HG02798 (cell line): ENCODE results near the gene MARCHF9.
A peak's percentile ranks its signal among the peaks of the same experiment; 100 is the strongest.

Source experiments
- ATAC-seq: cut with Tn5 transposase; IDR thresholded peaks from one replicate; pipeline ENCODE4 v1.9.1; 2021; ENCODE audit warnings: mild to moderate bottlenecking; ENCODE audit not compliant: unreplicated experiment, poor library complexity

The MARCHF9 gene

DNA sequence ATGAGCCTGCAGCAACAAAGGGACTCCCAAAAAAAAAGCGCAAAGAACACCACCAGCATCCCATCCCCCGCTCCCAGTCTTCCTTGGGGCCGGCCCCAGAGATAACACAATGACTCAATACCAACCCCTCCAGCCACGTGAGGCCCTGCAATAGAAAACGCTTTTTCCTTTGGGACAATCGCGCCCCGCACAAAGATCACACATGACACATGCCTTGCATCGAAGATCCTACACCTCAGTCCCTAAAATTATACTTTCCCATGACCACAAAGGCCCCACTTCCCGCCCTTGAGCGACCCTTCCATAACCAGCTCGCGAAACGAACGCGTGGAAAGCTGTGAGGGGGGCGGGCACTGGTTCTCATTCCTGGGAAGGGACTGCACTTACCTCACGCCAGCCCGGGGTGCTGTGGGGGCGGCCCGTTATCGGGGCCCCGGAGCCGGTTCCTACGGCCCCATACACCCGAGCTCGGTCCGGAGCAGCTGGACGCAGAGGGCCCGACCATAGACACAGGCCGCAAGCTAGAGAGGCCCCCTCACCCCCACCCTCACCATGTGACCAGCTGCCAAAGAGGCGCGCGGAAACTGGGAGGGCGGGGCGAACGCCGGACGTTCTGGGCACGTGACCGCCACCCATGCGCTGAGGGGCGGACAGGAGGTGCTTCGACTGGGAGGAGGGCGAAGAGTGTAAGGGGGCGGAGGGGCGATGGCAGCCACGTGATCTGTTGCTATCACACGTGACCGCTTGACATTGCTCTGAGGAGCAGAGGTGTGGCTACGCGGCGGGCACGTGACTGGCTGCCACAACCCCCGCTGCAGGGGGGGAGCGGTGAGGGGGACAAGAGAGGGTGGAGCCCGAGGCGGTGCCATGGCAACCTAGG is 2.9 kb upstream of the MARCHF9 start, which contains the start of gene CDK4:
Gene CDK4, minus strand, starts transcription at position 523 of the 880 bp plus-strand sequence. CDS start 593 bp downstream, outside the sequence.
- peak; percentile 76 for ATAC-seq

DNA sequence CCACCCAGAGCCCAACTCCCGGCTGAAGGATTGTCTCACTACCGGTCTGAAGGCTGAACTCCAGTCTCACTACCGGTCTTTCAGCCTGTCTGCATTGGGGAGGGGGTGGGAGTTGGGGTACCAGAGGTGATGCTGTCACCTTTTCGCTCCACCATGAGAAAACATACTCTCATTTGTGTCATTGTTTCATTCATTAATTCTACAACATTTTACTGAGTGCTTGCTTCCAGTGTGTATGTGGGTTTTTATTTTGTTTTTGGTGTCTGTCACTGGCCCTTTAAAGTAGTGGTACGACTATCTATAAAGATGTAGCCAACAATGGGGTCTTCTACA is 2.3 kb upstream of the MARCHF9 start:
- no peak for ATAC-seq

DNA sequence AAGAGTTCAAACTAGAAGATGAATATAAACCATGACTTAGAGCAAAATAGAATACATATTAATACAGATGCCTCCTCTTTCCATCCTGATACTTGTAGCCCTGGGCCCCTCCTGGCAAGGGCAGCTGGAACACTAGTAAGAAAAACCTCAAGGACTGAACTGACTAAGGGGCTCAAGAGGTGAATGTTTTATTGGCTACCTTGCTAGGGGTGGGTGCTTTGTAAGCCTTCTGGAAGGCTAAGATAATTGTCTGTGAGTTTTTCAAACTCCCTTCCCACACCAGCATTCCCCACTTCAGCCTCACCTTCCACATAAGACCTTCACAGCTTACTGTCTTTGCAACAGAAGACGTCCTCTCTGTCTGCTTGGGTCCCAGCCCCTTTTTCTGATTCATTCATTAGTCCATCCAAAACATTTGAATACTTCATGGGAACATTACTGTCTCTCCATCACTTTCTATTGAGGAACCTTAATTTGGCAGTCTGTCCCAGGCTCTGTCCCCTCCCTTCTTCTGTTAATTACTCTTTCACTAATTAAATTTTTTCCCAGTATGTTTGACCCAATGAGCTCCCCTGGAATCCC is 1.1 kb upstream of the MARCHF9 start:
- no peak for ATAC-seq

DNA sequence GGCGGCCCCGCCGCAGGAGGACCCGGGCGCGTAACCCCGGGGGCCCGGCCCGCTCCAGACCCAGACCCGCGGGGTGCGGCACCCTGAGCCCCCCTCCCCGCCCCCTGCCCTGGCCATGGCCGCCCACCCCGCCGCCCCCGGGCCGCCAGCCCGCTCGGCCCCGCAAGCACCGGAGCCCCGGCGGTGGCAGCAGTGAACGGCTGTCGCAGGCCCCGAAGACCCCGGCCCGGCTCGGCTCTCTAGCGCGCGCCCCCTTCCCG is 221 bp downstream of the MARCHF9 start:
- ATAC-seq, result no peak

DNA sequence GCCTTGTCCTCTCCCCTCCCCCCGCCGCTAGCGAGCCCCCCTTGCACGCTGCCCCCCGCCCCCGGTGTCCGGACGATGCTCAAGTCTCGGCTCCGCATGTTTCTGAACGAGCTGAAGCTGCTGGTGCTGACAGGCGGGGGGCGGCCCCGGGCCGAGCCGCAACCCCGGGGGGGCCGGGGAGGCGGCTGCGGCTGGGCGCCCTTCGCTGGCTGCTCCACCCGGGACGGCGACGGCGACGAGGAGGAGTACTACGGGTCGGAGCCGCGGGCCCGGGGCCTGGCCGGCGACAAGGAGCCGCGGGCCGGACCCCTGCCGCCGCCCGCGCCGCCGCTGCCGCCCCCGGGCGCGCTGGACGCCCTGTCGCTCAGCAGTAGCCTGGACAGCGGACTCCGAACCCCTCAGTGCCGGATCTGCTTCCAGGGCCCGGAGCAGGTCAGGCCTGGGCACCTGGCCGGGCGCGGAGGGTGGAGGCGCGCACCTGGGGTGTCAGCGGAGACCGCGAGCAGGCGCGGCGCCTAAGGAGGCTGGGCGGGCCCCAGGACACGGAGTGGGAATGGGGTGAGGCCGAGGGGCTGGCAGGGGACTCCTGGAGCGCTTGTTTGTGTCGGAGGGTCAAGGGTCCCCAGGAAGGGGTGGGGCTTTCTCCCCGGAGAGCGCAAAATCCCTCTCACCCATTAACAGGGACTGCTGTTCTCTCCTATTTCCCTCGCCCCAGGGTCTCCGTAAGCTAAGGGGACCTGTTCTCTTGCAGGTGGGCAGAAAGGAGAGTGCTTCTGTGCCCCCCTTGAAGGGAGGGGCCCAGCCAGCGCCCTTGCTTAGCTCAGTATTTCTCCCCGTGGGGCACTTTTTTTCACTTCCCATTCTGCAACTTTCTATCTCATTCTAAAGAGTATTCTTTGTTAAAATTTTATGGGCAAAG is 810 bp downstream of the MARCHF9 start:
- ATAC-seq, result no peak

DNA sequence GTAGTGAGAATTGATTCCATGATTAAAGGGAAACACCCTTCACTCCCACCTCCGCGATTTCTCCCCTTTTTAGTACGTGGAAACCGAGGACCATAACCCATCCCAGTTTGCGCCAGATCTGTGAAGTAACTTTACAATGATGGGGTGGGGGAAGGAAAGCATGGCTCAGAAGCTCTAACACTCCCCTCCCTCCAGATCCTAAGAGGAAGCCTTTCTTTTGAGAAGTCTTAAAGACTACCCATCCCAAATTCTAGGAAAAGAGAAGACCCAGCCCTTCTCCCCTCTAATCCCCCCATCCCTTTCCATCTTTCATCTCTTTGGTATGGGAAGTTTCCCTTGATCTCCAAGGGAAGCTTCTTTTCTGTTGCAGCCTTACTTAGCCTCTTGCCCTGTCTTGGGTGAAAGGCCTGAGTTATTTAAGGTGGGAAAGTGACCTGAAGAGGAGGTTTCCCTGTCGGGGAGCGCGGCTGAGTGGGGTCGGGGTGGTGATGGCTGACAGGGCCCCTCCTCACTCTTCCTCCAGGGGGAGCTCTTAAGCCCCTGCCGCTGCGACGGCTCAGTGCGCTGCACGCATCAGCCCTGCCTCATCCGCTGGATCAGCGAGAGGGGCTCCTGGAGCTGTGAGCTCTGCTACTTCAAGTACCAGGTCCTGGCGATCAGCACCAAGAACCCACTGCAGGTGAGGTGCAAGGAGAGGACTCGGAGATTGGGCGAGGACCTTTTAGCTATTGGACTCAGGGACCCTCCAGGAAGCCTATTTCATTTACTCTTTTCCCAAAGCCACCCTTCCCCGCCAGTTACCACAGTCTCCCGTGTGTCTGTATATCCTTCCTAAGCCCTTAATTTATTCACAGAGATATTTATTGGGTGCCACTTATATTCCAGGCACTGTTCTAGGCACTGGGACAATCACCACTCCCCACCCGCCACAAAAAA is 1.8 kb downstream of the MARCHF9 start:
- peak; percentile 19 for ATAC-seq

DNA sequence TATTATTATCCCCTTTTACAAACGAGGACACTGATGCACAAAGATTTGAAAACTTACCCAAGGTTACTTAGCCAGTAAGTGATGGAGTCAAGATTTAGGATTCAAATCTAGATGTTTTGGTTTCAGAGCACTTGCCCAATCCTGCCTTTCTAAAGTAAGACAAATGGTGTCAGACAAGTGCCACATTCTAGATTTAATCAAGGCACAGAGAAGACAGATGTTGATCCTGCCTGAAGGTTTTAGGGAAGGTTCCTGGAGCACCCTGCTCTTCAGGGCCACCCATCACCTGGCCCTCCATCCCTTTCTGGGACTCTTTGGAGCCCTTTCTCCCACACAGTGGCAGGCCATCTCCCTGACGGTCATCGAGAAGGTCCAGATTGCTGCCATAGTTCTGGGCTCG is 2.9 kb downstream of the MARCHF9 start:
- no peak for ATAC-seq

DNA sequence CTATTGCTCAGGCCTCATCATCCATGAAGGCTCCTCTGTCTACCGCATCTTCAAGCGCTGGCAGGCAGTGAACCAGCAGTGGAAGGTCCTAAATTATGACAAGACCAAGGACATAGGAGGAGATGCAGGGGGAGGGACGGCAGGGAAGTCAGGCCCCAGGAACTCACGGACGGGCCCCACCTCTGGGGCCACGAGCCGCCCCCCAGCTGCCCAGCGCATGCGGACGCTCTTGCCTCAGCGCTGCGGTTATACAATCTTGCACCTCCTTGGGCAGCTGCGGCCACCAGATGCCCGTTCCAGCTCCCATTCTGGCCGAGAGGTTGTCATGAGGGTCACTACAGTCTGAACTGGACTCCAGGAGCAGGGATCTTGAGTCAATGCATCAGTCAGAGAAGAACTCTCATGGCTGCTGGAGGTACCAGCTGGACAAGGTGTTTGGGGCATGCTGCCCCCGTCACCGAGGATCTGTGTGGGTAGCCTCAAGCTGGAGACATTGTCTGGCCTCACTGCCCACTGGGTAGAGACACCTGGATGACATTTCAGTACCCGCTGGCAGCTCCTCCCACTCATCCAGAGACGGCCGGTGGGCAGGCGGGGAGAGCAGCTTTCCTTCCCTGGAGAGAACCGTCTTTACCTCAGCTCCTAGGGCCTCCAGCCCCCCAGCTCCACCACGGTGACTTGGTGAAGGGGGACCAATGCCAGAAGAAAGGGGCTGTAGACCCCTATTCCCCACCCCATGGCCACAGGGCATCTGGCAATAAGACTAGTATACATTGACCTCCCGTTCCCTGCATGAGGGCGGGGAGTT is 3.9 kb downstream of the MARCHF9 start:
- no peak for ATAC-seq

DNA sequence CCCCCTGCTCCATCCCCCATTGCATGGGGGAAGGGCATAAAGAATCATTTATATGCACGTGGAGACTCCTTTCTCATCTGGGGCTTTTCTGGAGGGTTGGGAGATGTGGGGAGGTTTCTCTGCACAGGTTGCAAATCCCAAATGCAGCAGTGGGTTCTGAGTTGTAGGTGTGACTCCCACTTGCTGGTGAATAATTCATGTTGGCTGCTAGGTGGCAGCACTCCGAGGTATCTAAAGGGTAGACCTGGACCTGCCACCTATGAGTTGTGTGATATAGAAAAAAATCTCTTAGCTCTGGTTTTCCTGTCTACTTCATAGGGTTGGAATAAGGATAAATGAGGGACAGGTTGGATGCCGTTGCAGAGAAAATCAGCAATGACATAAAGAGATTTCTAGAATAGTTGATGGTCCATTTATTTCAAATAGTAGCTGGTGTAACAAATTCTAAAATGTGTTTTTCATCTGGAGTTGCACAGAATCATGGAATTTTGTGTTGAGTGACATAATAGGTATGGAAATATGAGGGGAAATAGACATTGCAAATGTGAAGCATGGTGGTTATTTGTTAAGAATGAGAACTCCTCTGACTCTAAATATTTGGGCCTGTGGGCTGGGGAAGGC is 4.6 kb downstream of the MARCHF9 start:
- ATAC-seq, result no peak

DNA sequence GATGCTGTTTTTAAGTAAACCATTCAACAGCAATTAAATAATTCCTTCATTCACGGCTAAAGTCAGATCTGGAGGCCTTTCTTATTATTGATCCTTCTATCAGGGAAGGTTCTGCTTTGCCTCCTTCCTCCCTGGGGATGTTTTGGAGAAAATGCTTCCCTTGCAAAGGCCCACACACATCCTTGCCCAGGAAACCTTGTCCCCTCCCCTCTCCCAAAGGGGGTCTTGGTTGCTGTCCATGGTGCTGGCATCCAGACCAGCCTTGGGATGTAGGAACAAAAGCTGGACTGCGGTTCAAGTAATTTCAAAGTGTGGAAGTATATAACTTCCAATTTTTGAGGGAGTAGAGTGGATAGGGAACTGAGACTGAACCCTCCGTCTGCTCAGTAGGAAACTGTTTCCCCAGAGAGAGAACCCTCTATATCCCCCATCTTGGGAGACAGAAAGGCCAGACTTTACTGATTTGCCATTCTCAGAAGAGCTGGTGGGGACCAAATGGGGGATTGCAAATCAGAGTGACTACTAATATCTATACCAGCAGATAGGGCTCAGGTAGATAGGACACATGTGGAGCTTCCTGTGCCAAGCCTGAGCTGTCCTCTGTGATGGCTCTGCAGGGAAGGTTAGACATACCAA is 5.6 kb downstream of the MARCHF9 start:
- ATAC-seq, result no peak

DNA sequence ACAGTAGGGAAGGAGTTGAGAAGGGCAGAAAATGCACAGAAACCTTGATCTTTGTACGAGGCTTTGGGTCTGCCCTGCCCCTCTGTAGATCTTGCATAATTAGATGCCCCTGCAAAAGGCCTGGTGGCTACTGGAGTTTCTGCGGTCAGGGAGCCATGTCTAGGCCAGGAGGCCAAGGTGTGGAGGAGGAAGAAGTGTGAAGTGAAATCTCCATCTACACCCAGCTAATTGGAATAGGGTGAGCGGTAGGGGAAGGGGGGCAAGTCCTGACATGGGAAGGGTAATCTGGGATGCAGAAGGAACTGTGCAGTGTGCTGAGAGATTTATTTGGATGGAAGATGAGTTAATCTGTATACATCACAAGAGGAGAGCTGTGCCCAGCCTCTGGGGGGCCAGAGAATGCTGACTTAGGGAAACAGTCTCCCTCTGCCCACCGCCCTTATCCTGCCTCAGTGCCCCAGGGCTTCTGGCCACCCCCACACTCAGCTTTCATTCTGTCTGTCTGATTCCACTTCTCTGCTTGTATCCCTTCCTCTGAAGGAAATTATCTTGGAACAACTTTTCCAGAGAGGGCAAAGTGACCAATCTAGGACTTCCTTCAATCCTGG is 6.6 kb downstream of the MARCHF9 start:
- ATAC-seq, result no peak

DNA sequence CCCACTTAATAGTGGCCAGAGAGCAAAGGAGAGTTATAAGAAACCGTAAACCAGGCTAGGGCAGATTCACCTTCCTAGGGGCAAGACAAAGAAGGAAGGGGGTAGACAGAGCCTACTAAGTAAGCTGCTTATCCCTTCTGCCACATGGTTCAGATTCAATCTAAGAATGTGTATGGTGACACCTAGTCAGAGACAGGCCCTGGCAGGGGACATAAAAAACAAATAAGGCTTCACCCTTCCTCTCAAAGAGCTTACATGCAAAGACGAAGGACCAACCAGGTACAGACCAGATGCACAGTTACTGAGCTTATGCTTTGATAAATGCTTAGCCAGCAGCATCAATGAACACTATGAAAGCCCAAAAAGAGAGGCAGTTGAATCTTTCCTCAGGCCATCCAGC is 7.6 kb downstream of the MARCHF9 start:
- ATAC-seq, result no peak

DNA sequence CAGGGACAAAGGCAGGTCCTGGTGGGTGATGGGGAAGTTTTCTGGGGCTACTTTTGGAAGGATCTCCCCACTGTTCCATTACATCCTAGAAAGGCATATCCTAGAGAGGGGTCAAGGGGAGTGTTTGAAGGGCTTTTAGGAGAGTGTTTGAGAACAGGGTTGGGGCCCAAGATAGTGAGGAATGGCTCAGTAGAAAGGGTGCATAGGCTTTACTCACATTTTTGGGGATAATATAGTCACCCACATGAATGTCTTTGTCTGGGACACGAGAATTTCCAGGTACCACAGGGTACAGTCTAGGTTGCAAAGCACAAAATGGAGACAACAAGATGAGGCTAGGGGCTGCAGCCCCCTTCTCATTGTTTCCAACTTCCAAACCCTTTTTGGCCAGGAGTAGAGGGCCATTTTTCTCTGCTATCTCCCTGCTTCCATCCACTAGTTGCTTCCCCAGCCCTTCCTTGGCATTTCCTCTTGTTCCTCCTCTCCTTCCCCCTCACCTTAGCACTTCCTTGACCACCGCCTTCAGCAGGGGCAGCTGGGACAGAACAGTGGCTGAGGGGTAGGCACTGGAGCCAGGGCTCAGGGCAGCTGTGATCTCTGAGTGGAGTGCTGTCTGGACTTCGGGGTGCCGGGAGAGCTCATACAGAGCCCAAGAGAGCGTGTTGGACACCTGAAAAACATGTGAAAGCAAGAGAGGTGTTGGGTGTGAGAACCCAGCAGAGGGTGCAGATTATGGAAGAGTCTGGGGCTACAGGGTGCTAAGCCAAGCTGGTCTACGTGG is 9.2 kb downstream of the MARCHF9 start:
- no peak for ATAC-seq

DNA sequence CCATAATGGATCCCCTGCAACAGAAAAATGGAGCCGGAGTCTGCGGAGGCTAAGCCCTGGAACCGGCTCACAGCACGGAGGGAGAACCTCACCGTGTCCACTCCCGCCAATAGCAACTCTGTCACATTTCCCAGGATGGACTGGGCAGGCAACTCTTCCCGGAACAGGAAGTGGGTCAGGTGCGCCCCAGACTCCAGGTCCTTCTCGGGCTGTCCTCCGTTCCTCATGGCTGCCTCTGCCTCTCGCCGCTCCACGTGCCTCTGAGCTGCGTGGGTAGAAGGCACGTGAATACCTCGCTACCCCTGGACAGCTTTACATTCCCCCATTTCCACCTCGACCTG is 9.7 kb downstream of the MARCHF9 start:
- ATAC-seq, result peak; percentile 8

DNA sequence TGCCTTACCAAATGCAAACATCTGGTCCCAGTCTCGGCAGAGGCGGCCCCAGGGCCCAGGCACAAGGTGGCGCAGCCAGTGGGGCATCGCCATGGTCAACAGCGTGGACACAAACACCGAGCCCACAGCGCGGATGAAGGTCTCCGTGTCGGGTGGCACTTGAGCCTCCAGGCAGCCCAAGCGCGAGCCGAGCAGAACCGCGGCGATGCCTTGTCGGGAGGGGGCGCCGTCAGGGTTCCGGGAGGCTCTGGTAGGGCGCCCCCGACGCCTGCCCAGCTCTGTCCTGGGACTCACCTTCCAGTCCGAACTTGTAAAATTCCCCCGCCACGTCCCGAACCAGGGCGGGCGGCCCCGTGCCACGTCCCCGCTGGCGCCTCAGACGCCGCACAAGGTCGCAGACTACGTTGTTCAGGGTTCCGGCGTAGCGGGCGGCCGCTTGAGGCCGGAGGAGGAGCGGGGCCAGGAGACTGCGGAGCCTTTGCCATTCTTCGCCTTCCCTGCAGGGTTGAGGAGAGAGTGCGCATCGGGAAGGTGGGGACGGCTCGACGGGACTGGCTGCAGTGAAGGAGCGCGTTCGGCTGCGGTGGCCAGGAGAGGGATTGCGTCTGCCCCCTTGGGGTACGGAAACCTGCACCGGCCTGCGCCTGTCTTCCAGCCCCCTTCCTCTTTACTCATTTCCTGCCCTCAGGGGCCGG is 10.2 kb downstream of the MARCHF9 start:
- ATAC-seq, result peak; percentile 72

DNA sequence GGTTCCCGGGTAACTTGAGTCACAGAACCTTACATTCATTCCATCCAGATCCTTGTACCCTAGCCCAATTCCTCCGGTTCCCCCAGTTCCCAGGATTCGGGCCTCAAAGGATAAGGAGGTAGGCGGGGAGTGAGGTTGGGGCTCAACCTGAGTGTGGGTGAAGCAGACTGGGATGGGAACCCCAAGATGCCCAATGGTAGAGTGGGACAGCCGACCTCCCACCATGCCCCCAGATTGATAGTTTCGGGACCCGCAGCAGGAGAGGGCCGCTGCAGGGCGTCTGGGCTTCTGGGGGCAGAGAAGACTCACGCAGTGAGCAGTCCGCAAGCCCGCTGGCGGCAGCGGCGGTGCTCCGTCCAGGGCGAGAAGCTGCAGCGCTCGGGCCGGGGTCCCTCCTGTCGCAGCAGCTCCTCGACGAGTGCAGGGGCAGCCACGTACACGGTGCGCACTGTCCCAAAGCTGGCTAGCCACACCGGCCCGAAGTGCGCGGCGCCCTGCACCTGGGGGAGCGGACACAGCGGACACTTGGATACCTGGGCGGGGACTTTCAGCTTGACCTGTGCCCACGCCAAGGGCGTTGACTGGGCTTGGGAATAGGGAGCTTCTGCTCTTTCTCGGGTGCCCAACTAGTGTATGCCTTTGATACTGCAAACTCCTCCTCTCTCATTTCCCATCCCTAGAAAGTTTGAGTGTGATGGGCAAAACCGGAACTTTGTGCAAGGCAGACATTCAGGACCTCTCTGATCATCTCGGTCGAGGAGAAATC is 11.0 kb downstream of the MARCHF9 start:
- ATAC-seq, result no peak
